Measurements from ENCODE around the gene GABBR2.

The GABBR2 gene

GRCh38 chr9:98547606-98548005, 161.1 kb downstream of the GABBR2 start:
- TF ChIP-seq CTCF (IDR thresholded peaks at IDR 0.05; ENCODE audit: low read depth, low read length), result no peak
- H3K4me3 ChIP-seq (ENCODE audit: low read depth, low read length), result no peak overlapping the region

GRCh38 chr9:98545021-98545420, 163.7 kb downstream of the GABBR2 start:
- H3K4me3 ChIP-seq (ENCODE audit: low read depth, low read length), result no peak overlapping the region
- no peak for TF ChIP-seq CTCF (IDR thresholded peaks at IDR 0.05; ENCODE audit: low read depth, low read length)

GRCh38 chr9:98541684-98542230, 167.0 kb downstream of the GABBR2 start:
- H3K4me3 ChIP-seq (ENCODE audit: low read depth, low read length), result no peak overlapping the region
- TF ChIP-seq CTCF (IDR thresholded peaks at IDR 0.05; ENCODE audit: low read depth, low read length), result no peak

- H3K4me3 ChIP-seq (ENCODE audit: low read depth, low read length), result no peak overlapping the region
- TF ChIP-seq CTCF (IDR thresholded peaks at IDR 0.05; ENCODE audit: low read depth, low read length), result no peak
Observed at GRCh38 chr9:98540476-98540875, 168.3 kb downstream of the GABBR2 start.

GRCh38 chr9:98539954-98540353, 168.8 kb downstream of the GABBR2 start:
- no peak for TF ChIP-seq CTCF (IDR thresholded peaks at IDR 0.05; ENCODE audit: low read depth, low read length)
- H3K4me3 ChIP-seq (ENCODE audit: low read depth, low read length), result no peak overlapping the region

GRCh38 chr9:98538626-98539031, 170.1 kb downstream of the GABBR2 start:
- H3K4me3 ChIP-seq (ENCODE audit: low read depth, low read length), result no peak overlapping the region
- no peak for TF ChIP-seq CTCF (IDR thresholded peaks at IDR 0.05; ENCODE audit: low read depth, low read length)

GRCh38 chr9:98538203-98538602, 170.5 kb downstream of the GABBR2 start:
- TF ChIP-seq CTCF (IDR thresholded peaks at IDR 0.05; ENCODE audit: low read depth, low read length), result no peak

More at GRCh38 chr9:98538203-98538602, 170.5 kb downstream of the GABBR2 start:
- H3K4me3 ChIP-seq (ENCODE audit: low read depth, low read length), result no peak overlapping the region
